SK-N-SH treated with all-trans-retinoic acid at 6 μM for 48 hours (cell line): ENCODE results near the gene RHOXF1.

ENCODE experiments used
- TCF4 ChIP-seq: fragments of 250-450 bp; sonication (Bioruptor Pico); IDR thresholded peaks from 2 replicates; pipeline ENCODE4 v1.8.0; 2021; ENCODE audit warnings: mild to moderate bottlenecking, moderate library complexity, borderline replicate concordance
- TOX ChIP-seq: fragments of 250-450 bp; sonication (Bioruptor Pico); IDR thresholded peaks from 2 replicates; pipeline ENCODE4 v1.8.0; 2021; ENCODE audit warnings: mild to moderate bottlenecking, moderate library complexity, borderline replicate concordance
- ZFP3 ChIP-seq: fragments of 250-450 bp; sonication (Bioruptor Pico); IDR thresholded peaks from 2 replicates; pipeline ENCODE4 v1.5.0; 2020; ENCODE audit warnings: mild to moderate bottlenecking, moderate library complexity
- ZFP30 ChIP-seq: fragments of 450-650 bp; formaldehyde crosslinking; IDR thresholded peaks from 2 replicates; pipeline ENCODE4 v1.5.0; 2022; ENCODE audit warnings: mild to moderate bottlenecking, moderate library complexity
- ZNF565 ChIP-seq: fragments of 450-650 bp; formaldehyde crosslinking; conservative IDR thresholded peaks from 2 replicates; pipeline ENCODE4 v1.5.0; 2020; ENCODE audit warnings: low read depth, mild to moderate bottlenecking, moderate library complexity

DNA sequence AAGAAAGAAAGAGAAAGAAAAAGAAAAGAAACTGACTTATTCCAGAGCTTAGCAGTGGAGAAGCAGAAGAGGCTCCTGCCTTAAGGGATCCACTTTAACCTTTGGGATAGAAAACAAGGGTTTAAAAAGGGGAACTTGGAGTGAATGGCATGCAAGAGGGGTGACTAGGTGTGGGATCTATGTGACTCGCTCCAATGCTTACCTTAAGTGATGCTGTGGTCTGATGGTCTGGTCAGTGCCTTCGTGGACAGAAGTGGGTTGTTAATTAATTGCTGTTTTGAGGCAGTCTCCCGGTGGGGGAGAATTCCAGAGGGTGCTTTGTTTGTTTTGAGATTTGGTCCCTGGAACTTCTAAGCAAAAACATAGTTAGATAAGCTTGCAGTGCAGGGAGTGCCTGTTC is 21.1 kb upstream of the RHOXF1 start:
- TF ChIP-seq ZNF565, result no peak
- no peak for TF ChIP-seq TCF4
- no peak for TF ChIP-seq ZFP3 (CRISPR knock-in tag)
- TF ChIP-seq ZFP30 (CRISPR knock-in tag), result no peak
- TF ChIP-seq TOX (CRISPR knock-in tag), result no peak
